Measurements from ENCODE around the gene PCDHA6.
"Not testable (repeated sequence)": the region's sequence is repeated elsewhere in the genome, so short reads cannot be mapped to it uniquely, and the experiment has no call there.

- not testable (repeated sequence) for TF ChIP-seq CTCF (conservative IDR thresholded peaks at IDR 0.05 in 1 of 2, IDR thresholded peaks at IDR 0.05 in 1 of 2; ENCODE audit: extremely low read depth in 1 of 2, insufficient read depth in 1 of 2, low read depth in 1 of 2, low read length in 2 of 2); EZH2 (IDR thresholded peaks at IDR 0.05; ENCODE audit: borderline replicate concordance, low read length)
Measured at GRCh38 chr5:140787422-140787821, 40.3 kb upstream of the PCDHA6 start.

Measured in mammary epithelial cell (primary cell).